Measurements from ENCODE around the gene PRR33. TPM values are rescaled to one million over a fixed set of nuclear protein-coding genes. Genes with fewer than 3 reads are reported as not detected.

PRR33 gene
- polyA plus RNA-seq, 1 experiment: not detected

GRCh38 chr11:1864831-1865665 is 26.6 kb downstream of the PRR33 start:
- H3K4me3 ChIP-seq (ENCODE audit: low read depth, low read length): no peak overlapping the region
- CTCF ChIA-PET: interaction anchor here (0.9 to 2.4 kb wide), 2 partner anchors 17 to 84 kb away, joined by 3 to 7 read pairs; no protein-coding TSS in a partner anchor
- TF ChIP-seq, protein P1, sequence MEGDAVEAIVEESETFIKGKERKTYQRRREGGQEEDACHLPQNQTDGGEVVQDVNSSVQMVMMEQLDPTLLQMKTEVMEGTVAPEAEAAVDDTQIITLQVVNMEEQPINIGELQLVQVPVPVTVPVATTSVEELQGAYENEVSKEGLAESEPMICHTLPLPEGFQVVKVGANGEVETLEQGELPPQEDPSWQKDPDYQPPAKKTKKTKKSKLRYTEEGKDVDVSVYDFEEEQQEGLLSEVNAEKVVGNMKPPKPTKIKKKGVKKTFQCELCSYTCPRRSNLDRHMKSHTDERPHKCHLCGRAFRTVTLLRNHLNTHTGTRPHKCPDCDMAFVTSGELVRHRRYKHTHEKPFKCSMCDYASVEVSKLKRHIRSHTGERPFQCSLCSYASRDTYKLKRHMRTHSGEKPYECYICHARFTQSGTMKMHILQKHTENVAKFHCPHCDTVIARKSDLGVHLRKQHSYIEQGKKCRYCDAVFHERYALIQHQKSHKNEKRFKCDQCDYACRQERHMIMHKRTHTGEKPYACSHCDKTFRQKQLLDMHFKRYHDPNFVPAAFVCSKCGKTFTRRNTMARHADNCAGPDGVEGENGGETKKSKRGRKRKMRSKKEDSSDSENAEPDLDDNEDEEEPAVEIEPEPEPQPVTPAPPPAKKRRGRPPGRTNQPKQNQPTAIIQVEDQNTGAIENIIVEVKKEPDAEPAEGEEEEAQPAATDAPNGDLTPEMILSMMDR (IDR thresholded peaks at IDR 0.05; ENCODE audit: insufficient read depth, low read depth, low read length): no peak
- POLR2A ChIA-PET: no interaction called here
- H3K36me3 ChIP-seq (ENCODE audit: control insufficient read depth, insufficient read depth, low read length): no peaks in the 10 kb centered on the region
- H3K27me3 ChIP-seq (ENCODE audit: control insufficient read depth, insufficient read depth, low read length): peaks cover 2% of the 10 kb centered on the region; the same call in 1 of the 2 replicates
- no peak for DNase-seq (ENCODE audit: low read depth)

- H3K4me3 ChIP-seq (ENCODE audit: low read depth, low read length): no peak overlapping the region
- TF ChIP-seq, protein P1 (IDR thresholded peaks at IDR 0.05; ENCODE audit: insufficient read depth, low read depth, low read length): no peak
- peaks cover 2% of the 10 kb centered on the region; the same call in 1 of the 2 replicates for H3K27me3 ChIP-seq (ENCODE audit: control insufficient read depth, insufficient read depth, low read length)
- ChIA-PET CTCF (no interaction called here), POLR2A (no interaction called here)
- H3K36me3 ChIP-seq (ENCODE audit: control insufficient read depth, insufficient read depth, low read length): no peaks in the 10 kb centered on the region
- no peak for DNase-seq (ENCODE audit: low read depth)
Measured at GRCh38 chr11:1864231-1864630, 27.5 kb downstream of the PRR33 start.

DNA sequence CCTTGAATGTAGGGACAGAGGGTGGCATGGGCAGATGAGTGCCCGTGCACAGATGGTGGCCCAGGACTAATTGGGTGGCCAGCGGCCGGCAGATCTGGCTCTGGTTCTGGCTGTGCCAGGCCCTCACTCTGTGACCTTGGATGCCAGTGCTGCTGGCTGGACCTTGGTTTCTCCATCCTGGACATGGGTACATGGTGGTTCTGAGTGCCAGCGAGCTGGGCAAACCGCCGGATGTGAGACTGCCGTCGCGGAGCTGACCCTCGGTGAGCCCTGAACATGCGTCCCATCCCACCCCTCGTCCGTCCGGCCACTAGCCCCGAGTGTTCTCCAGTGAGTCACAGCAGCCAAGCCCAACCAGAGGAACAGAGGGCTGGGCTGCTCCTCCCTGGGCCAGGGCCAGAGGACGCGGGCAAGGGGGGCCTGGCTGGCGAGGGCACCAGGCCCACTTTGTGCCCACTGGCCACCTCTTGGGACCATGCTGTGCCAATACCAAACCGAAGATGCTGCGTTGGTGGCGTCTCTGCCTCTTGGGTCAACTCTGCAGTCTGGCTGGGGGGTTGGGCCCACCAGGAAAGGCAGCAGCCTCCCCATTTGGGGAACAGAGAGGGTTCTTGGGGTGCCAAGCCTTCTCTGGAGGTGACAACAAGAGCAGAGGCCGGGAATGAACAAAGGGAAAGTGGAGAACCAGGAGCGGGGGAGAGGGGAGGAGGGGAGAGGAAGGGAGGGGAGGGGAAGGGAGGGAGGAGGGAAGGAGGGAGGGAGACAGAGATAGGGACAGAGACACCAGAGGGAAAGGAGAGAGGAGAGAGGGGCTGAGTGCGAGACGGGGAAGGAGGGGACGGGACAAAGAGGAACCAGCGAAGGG is 28.1 kb downstream of the PRR33 start:
- TF ChIP-seq, protein P1 (IDR thresholded peaks at IDR 0.05; ENCODE audit: insufficient read depth, low read depth, low read length): no peak
- ChIA-PET CTCF (interaction anchor here (1.1 to 1.9 kb wide), 3 partner anchors 31 to 287 kb away, joined by 3 to 9 read pairs (median 5); no protein-coding TSS in a partner anchor), POLR2A (no interaction called here)
- H3K27me3 ChIP-seq (ENCODE audit: control insufficient read depth, insufficient read depth, low read length): peaks cover 2% of the 10 kb centered on the region
- no peak overlapping the region for H3K4me3 ChIP-seq (ENCODE audit: low read depth, low read length)
- H3K36me3 ChIP-seq (ENCODE audit: control insufficient read depth, insufficient read depth, low read length): no peaks in the 10 kb centered on the region
- peak; percentile 35 for DNase-seq (ENCODE audit: low read depth)

- POLR2A ChIA-PET: no interaction called here
- Histone ChIP-seq H3K4me3 (ENCODE audit: low read depth, low read length) (no peak overlapping the region), H3K27me3 (ENCODE audit: control insufficient read depth, insufficient read depth, low read length) (peaks cover 2% of the 10 kb centered on the region), H3K36me3 (ENCODE audit: control insufficient read depth, insufficient read depth, low read length) (no peaks in the 10 kb centered on the region)
- CTCF ChIA-PET: interaction anchor here (0.8 to 1.9 kb wide), 5 partner anchors 16 to 288 kb away, joined by 3 to 9 read pairs (median 4); no protein-coding TSS in a partner anchor
- no peak for DNase-seq (ENCODE audit: low read depth)
- TF ChIP-seq, protein P1 (IDR thresholded peaks at IDR 0.05; ENCODE audit: insufficient read depth, low read depth, low read length): no peak
Measured at GRCh38 chr11:1862588-1863351, 28.9 kb downstream of the PRR33 start.
